HG02884 (cell line): ENCODE results near the gene DIP2C.

ENCODE experiments used
- ATAC-seq: cut with Tn5 transposase; IDR thresholded peaks from one replicate; pipeline ENCODE4 v1.9.1; 2021; ENCODE audit warnings: mild to moderate bottlenecking, moderate library complexity; ENCODE audit not compliant: unreplicated experiment

DIP2C gene

GRCh38 chr10:386771-387592, 302.5 kb downstream of the DIP2C start:
- ATAC-seq, result no peak

- no peak for ATAC-seq
These were observed 303.7 kb downstream of the DIP2C start for GRCh38 chr10:385571-386300.

GRCh38 chr10:384538-385305, 304.7 kb downstream of the DIP2C start:
- no peak for ATAC-seq

GRCh38 chr10:383519-383918, 305.9 kb downstream of the DIP2C start:
- ATAC-seq, result no peak

GRCh38 chr10:381805-382204, 307.7 kb downstream of the DIP2C start:
- ATAC-seq, result no peak

- ATAC-seq, result no peak
These were observed 308.1 kb downstream of the DIP2C start for GRCh38 chr10:381346-381745.

GRCh38 chr10:380313-380940, 309.0 kb downstream of the DIP2C start:
- ATAC-seq, result no peak

- no peak for ATAC-seq
These were observed 310.4 kb downstream of the DIP2C start for GRCh38 chr10:378930-379704.

GRCh38 chr10:378230-378929, 311.1 kb downstream of the DIP2C start:
- no peak for ATAC-seq

- ATAC-seq, result no peak
These were observed 312.2 kb downstream of the DIP2C start for GRCh38 chr10:377228-377627.

GRCh38 chr10:375815-376505, 313.5 kb downstream of the DIP2C start:
- ATAC-seq, result no peak

- no peak for ATAC-seq
These were observed 315.1 kb downstream of the DIP2C start for GRCh38 chr10:374354-374753.

GRCh38 chr10:373526-374309, 315.8 kb downstream of the DIP2C start:
- no peak for ATAC-seq

GRCh38 chr10:373015-373414, 316.5 kb downstream of the DIP2C start:
- no peak for ATAC-seq

GRCh38 chr10:372566-372965, 316.9 kb downstream of the DIP2C start:
- no peak for ATAC-seq

- no peak for ATAC-seq
These were observed 318.0 kb downstream of the DIP2C start for GRCh38 chr10:371515-371914.

GRCh38 chr10:370449-370825, 319.0 kb downstream of the DIP2C start:
- no peak for ATAC-seq

GRCh38 chr10:369684-370448, 319.6 kb downstream of the DIP2C start:
- no peak for ATAC-seq
